ENCODE data around the gene CCDC40. TPM values are rescaled to one million over a fixed set of nuclear protein-coding genes. Genes with fewer than 3 reads are reported as not detected.

The CCDC40 gene
- total and polyA plus RNA-seq, 2 experiments from 2014 or later: 2.4 to 3.0 TPM

DNA sequence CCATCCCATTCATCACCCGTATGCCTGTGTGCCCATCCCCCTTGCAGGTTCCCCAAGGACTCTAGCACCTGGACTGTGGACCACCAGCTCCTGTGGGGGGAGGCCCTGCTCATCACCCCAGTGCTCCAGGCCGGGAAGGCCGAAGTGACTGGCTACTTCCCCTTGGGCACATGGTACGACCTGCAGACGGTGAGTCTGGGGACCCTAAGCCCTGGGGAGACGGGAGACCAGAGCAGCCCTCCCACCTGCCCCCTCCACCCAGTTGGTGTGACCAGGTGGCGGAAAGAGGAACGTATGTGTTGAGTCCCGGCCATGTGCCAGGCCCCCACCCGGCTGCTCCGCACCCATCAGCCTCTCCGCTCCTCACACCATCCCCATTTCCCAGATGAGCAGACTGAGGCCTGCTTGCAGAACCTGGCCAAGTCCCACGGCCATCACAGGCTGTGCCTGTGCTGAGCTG lies 80.5 kb downstream of the CCDC40 start:
- Histone ChIP-seq H3K9ac (no peak overlapping the region), H3K27me3 (replicated peaks; ENCODE audit: insufficient read depth) (no peaks in the 10 kb centered on the region), H3K27ac (no peak overlapping the region), H3K9me2 (ENCODE audit: insufficient read depth) (no peaks in the 10 kb centered on the region), H2AFZ (no peak overlapping the region), H4K20me1 (ENCODE audit: insufficient read depth) (no peaks in the 10 kb centered on the region), H3F3A (ENCODE audit: insufficient read depth) (no peaks in the 10 kb centered on the region), H3K36me3 (ENCODE audit: low read depth) (no peaks in the 10 kb centered on the region), H3K4me2 (ENCODE audit: unreplicated experiment) (no peak overlapping the region), H3K9me3 (ENCODE audit: low read depth) (no peaks in the 10 kb centered on the region), H3K4me1 (ENCODE audit: insufficient read depth) (no peaks in the 10 kb centered on the region), H3K79me2 (ENCODE audit: insufficient read depth) (no peaks in the 10 kb centered on the region), H3K4me3 (no peak overlapping the region)
- no peak for DNase-seq
- 90 to 93% methylated on average over 13 of the region's 13 CpGs for WGBS, 2 experiments (ENCODE audit: low coverage in 1 of 2, low lambda C conversion rate in 2 of 2, missing lambda C conversion rate in 2 of 2)
- in situ Hi-C loops (cut with MboI): no loop called here
- no peak for TF ChIP-seq EZH2 (IDR thresholded peaks at IDR 0.05; ENCODE audit: insufficient read depth, poor library complexity, severe bottlenecking)
- no peak for TF ChIP-seq EZH2phosphoT487 (IDR thresholded peaks at IDR 0.05; ENCODE audit: insufficient read depth, low read depth)

DNA sequence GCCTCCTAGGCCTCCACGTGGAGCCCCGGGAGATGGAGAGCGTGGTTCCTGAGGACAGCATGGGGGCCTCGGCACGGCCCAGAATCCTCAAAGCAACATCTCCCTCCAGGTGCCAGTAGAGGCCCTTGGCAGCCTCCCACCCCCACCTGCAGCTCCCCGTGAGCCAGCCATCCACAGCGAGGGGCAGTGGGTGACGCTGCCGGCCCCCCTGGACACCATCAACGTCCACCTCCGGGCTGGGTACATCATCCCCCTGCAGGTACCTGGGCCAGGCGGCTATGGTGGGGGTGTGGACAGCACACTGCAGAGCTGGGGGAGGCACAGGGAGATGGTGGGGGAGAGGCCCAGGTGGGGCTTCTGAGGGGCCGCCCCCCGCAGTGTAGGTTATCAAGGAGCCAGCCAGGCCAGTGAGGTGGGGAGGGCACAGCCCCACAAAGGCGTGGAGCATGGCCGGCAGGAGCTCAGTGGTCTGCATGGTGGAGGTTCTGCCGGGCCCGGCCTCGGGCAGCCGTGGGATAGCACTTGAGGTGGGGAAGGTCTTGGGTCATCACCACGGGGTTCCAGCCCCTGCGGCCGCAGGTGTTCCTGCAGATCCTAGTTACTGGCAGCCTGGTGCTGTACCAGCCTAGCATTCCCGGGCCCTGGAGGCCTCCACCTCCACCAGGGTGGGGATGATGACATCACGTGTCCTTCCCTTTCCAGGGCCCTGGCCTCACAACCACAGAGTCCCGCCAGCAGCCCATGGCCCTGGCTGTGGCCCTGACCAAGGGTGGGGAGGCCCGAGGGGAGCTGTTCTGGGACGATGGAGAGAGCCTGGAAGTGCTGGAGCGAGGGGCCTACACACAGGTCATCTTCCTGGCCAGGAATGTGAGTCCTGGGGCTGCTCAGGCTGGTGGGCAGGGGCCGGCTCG lies 81.3 kb downstream of the CCDC40 start:
- Histone ChIP-seq H3K27me3 (replicated peaks; ENCODE audit: insufficient read depth) (no peaks in the 10 kb centered on the region), H3K9ac (no peak overlapping the region), H3K27ac (no peak overlapping the region), H3K4me2 (ENCODE audit: unreplicated experiment) (no peak overlapping the region), H3K36me3 (ENCODE audit: low read depth) (no peaks in the 10 kb centered on the region), H3K79me2 (ENCODE audit: insufficient read depth) (no peaks in the 10 kb centered on the region), H2AFZ (no peak overlapping the region), H3F3A (ENCODE audit: insufficient read depth) (no peaks in the 10 kb centered on the region), H3K4me3 (no peak overlapping the region), H3K4me1 (ENCODE audit: insufficient read depth) (no peaks in the 10 kb centered on the region), H3K9me2 (ENCODE audit: insufficient read depth) (no peaks in the 10 kb centered on the region), H4K20me1 (ENCODE audit: insufficient read depth) (no peaks in the 10 kb centered on the region), H3K9me3 (ENCODE audit: low read depth) (no peaks in the 10 kb centered on the region)
- in situ Hi-C loops (cut with MboI): no loop called here
- WGBS, 2 experiments (ENCODE audit: low coverage in 1 of 2, low lambda C conversion rate in 2 of 2, missing lambda C conversion rate in 2 of 2): 84 to 86% methylated on average over 24 to 31 of the region's 31 CpGs
- TF ChIP-seq EZH2phosphoT487 (IDR thresholded peaks at IDR 0.05; ENCODE audit: insufficient read depth, low read depth) (no peak), EZH2 (IDR thresholded peaks at IDR 0.05; ENCODE audit: insufficient read depth, poor library complexity, severe bottlenecking) (no peak)
- no peak for DNase-seq

DNA sequence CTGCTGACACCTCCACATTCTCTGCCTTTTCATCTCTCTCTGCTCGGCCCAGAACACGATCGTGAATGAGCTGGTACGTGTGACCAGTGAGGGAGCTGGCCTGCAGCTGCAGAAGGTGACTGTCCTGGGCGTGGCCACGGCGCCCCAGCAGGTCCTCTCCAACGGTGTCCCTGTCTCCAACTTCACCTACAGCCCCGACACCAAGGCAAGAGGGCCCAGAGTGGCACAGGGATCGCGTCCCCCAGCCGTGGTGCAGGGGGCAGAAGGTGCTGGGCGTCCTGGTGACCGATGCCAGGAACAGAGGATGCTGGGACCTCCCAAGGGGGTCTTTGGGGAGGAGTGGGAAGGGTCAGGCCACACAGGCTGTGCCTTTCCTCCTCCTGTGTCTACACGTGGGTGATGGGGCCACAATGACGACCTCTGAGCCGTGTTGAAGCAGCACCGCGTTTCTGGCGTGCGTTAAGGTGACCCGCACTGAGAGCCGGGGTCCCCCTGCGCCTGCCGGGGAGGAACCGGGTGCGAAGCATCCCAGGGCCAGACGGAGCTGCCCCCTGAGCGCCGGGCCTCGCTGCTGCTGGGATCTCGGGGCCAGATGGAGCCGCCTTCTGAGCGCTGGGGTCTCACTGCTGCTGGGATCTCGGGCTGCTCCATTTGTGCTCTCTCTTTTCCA lies 82.3 kb downstream of the CCDC40 start:
- Histone ChIP-seq H3K4me3 (no peak overlapping the region), H4K20me1 (ENCODE audit: insufficient read depth) (no peaks in the 10 kb centered on the region), H3K79me2 (ENCODE audit: insufficient read depth) (no peaks in the 10 kb centered on the region), H3K9me3 (ENCODE audit: low read depth) (no peaks in the 10 kb centered on the region), H3K9me2 (ENCODE audit: insufficient read depth) (no peaks in the 10 kb centered on the region), H3K9ac (no peak overlapping the region), H3K27me3 (replicated peaks; ENCODE audit: insufficient read depth) (no peaks in the 10 kb centered on the region), H2AFZ (no peak overlapping the region), H3F3A (ENCODE audit: insufficient read depth) (no peaks in the 10 kb centered on the region), H3K4me1 (ENCODE audit: insufficient read depth) (0 out of 2 replicates have a peak, but pooled peaks cover 3% of the 10 kb centered on the region), H3K4me2 (ENCODE audit: unreplicated experiment) (no peak overlapping the region), H3K36me3 (ENCODE audit: low read depth) (no peaks in the 10 kb centered on the region), H3K27ac (no peak overlapping the region)
- TF ChIP-seq EZH2 (IDR thresholded peaks at IDR 0.05; ENCODE audit: insufficient read depth, poor library complexity, severe bottlenecking) (no peak), EZH2phosphoT487 (IDR thresholded peaks at IDR 0.05; ENCODE audit: insufficient read depth, low read depth) (no peak)
- 91% methylated on average over 33 of the region's 35 CpGs for WGBS, 2 experiments (ENCODE audit: low coverage in 1 of 2, low lambda C conversion rate in 2 of 2, missing lambda C conversion rate in 2 of 2)
- no peak for DNase-seq
- in situ Hi-C loops (cut with MboI): no loop called here

DNA sequence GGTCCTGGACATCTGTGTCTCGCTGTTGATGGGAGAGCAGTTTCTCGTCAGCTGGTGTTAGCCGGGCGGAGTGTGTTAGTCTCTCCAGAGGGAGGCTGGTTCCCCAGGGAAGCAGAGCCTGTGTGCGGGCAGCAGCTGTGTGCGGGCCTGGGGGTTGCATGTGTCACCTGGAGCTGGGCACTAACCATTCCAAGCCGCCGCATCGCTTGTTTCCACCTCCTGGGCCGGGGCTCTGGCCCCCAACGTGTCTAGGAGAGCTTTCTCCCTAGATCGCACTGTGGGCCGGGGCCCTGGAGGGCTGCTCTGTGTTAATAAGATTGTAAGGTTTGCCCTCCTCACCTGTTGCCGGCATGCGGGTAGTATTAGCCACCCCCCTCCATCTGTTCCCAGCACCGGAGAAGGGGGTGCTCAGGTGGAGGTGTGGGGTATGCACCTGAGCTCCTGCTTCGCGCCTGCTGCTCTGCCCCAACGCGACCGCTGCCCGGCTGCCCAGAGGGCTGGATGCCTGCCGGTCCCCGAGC lies 82.9 kb downstream of the CCDC40 start:
- Histone ChIP-seq H3F3A (ENCODE audit: insufficient read depth) (no peaks in the 10 kb centered on the region), H2AFZ (no peak overlapping the region), H3K9me3 (ENCODE audit: low read depth) (no peaks in the 10 kb centered on the region), H3K27me3 (replicated peaks; ENCODE audit: insufficient read depth) (no peaks in the 10 kb centered on the region), H3K4me2 (ENCODE audit: unreplicated experiment) (no peak overlapping the region), H3K27ac (no peak overlapping the region), H3K9ac (no peak overlapping the region), H3K9me2 (ENCODE audit: insufficient read depth) (no peaks in the 10 kb centered on the region), H4K20me1 (ENCODE audit: insufficient read depth) (no peaks in the 10 kb centered on the region), H3K4me3 (no peak overlapping the region), H3K36me3 (ENCODE audit: low read depth) (no peaks in the 10 kb centered on the region), H3K79me2 (ENCODE audit: insufficient read depth) (no peaks in the 10 kb centered on the region), H3K4me1 (ENCODE audit: insufficient read depth) (peaks cover 7% of the 10 kb centered on the region; the same call in 1 of the 2 replicates)
- no peak for TF ChIP-seq EZH2phosphoT487 (IDR thresholded peaks at IDR 0.05; ENCODE audit: insufficient read depth, low read depth)
- no peak for TF ChIP-seq EZH2 (IDR thresholded peaks at IDR 0.05; ENCODE audit: insufficient read depth, poor library complexity, severe bottlenecking)
- whole genome bisulfite sequencing, 2 experiments (ENCODE audit: low coverage in 1 of 2, low lambda C conversion rate in 2 of 2, missing lambda C conversion rate in 2 of 2): 90 to 93% methylated on average over 24 of the region's 24 CpGs
- no peak for DNase-seq
- in situ Hi-C loops (cut with MboI): no loop called here

Measured in GM23248 (cell line).